Lower lobe of right lung (tissue), 2 donors: ENCODE results near the gene CHODL. TPM values are rescaled to one million over a fixed set of nuclear protein-coding genes. Genes with fewer than 3 reads are reported as not detected.

ENCODE experiments used
- ATAC-seq, 2 donors: fragments of 200-7000 bp; cut with Tn5 transposase; one replicate each; pipeline ENCODE4 v1.9.1; 2020 to 2022; ENCODE audit warnings: mild to moderate bottlenecking in 2 of 2, moderate library complexity in 2 of 2
- DNase-seq: peaks from one replicate; pipeline ENCODE4 v3.0.0-alpha.2; 2020
- H3K27ac ChIP-seq: fragments of 200-600 bp; one replicate; pipeline ENCODE4 v1.8.0; 2022
- H3K27me3 ChIP-seq: fragments of 200-600 bp; one replicate; pipeline ENCODE4 v1.8.0; 2022; ENCODE audit warnings: low read depth
- H3K36me3 ChIP-seq: fragments of 200-600 bp; one replicate; pipeline ENCODE4 v1.8.0; 2022; ENCODE audit warnings: mild to moderate bottlenecking
- H3K4me1 ChIP-seq: fragments of 200-600 bp; one replicate; pipeline ENCODE4 v1.8.0; 2022
- H3K4me3 ChIP-seq: fragments of 200-600 bp; one replicate; pipeline ENCODE4 v1.8.0; 2022; ENCODE audit warnings: mild to moderate bottlenecking
- H3K9me3 ChIP-seq: fragments of 200-600 bp; one replicate; pipeline ENCODE4 v1.8.0; 2022
- intact Hi-C: fragments of 100-400 bp; cut with DNase I; formaldehyde crosslinking; loops from one replicate; pipeline ENCODE4 v1.11.0; 2022
- total RNA-seq: library from RNA; stranded (reverse); fragmentation: NEBNext Ultra II Directional; extraction: Animal tissue kit (Norgen Biotek cat#: 25700); gene quantifications from one replicate; pipeline ENCODE4 v1.2.1, GENCODE V29; 2021
- TF ChIP-seq, protein P1 (sequence below): fragments of 200-600 bp; IDR thresholded peaks from one replicate; pipeline ENCODE4 v1.8.0; 2022; ENCODE audit warnings: antibody characterized with exemption, mild to moderate bottlenecking
- donor health status: DM: no; HTN: yes; CAD: no; lungs with severe emphysema.

Gene CHODL
- total RNA-seq, 1 donor from 2014 or later, result not detected

DNA sequence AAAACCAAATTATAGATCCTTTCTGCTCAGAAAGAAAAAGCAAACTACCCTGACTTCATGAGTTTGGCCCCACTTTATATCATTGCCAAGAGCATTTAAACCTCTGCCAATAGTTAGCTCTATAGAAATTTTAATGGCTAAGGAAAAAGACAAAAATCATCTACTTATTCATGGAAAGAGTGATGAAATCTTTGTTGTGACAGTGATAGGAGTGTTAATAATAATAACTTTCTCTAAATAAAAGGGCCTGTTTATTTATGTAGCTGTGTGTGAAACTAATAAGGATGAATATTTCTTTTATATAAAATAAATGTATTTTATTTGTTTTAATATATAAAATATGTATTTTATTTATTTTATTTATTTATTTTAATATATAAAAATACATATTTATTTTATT, 6.4 kb downstream of the CHODL start:
- Histone ChIP-seq H3K4me3 (no peak overlapping the region), H3K36me3 (no peaks in the 10 kb centered on the region), H3K27me3 (no peaks in the 10 kb centered on the region), H3K27ac (no peak overlapping the region), H3K4me1 (no peaks in the 10 kb centered on the region), H3K9me3 (no peaks in the 10 kb centered on the region)
- DNase-seq, result no peak
- TF ChIP-seq, protein P1, sequence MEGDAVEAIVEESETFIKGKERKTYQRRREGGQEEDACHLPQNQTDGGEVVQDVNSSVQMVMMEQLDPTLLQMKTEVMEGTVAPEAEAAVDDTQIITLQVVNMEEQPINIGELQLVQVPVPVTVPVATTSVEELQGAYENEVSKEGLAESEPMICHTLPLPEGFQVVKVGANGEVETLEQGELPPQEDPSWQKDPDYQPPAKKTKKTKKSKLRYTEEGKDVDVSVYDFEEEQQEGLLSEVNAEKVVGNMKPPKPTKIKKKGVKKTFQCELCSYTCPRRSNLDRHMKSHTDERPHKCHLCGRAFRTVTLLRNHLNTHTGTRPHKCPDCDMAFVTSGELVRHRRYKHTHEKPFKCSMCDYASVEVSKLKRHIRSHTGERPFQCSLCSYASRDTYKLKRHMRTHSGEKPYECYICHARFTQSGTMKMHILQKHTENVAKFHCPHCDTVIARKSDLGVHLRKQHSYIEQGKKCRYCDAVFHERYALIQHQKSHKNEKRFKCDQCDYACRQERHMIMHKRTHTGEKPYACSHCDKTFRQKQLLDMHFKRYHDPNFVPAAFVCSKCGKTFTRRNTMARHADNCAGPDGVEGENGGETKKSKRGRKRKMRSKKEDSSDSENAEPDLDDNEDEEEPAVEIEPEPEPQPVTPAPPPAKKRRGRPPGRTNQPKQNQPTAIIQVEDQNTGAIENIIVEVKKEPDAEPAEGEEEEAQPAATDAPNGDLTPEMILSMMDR, result no peak
- no peak for ATAC-seq
- intact Hi-C loops, result no loop called here

DNA sequence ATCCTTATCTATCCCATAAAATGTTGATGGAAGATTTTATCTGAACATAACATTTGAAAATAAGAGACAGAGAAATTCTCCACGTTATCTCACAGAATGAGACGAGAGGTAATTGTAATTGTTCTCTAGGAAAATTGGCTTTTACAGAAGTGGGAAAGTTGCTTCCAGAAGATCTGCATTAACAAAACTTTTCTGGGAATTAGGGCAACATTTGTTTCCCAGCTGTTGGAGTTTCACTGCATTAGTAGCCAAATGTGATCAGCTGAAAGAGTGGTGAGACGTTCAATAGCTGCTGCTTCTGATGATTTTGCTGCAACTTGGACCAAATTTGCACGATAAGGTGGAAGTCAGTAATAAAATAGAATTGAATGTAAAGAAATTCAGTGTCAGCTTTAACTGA, 7.6 kb downstream of the CHODL start:
- no peak overlapping the region for H3K27ac ChIP-seq
- DNase-seq, result no peak

DNA sequence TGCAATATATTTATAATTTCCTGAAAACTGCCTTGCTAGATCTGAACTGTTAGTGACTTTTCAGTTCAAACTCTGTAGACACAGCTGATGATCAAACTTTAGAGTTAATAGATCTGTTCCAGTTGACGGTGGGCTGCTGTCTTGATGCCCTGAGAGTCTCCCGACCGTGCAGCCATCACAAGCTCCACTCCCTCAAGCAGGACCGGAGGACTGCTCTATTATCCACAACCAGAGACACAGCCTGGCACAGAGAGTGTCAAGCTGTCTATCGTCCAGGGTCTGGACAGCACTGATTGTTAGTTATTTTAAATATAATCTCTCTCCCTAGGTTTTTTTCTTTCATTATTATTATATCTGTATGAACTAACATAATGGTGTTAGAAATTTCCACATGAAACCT, 8.0 kb downstream of the CHODL start:
- TF ChIP-seq, protein P1, result no peak
- Histone ChIP-seq H3K27ac (no peak overlapping the region), H3K4me3 (no peak overlapping the region), H3K36me3 (no peaks in the 10 kb centered on the region), H3K9me3 (no peaks in the 10 kb centered on the region), H3K27me3 (no peaks in the 10 kb centered on the region), H3K4me1 (no peaks in the 10 kb centered on the region)
- intact Hi-C loops, result no loop called here
- no peak for ATAC-seq
- DNase-seq, result no peak

More for the DNA sequence above, 7.6 kb downstream of the CHODL start:
- Histone ChIP-seq H3K4me3 (no peak overlapping the region), H3K4me1 (no peaks in the 10 kb centered on the region), H3K36me3 (no peaks in the 10 kb centered on the region), H3K27me3 (no peaks in the 10 kb centered on the region), H3K9me3 (no peaks in the 10 kb centered on the region)
- TF ChIP-seq, protein P1, result no peak
- ATAC-seq, result no peak
- intact Hi-C loops, result no loop called here

DNA sequence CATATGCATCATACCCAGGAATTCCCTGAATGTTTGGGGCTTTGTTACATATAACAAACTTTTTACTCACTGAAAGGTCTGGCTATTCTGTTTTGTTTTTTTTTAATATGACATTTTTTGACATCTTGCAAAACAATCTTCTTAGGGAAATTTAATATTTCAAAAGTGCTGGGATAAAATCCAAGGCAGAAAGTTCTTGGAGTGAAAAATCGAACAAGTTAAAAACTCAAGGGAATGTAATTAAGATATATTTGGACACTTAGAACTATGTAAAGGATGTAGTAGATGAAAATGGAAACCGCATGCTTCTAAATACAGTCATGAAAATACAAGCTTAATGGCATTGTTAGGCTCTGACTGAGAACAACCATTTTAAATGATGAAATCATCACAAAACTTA, 8.6 kb downstream of the CHODL start:
- ATAC-seq (no peak), DNase-seq (no peak)
- intact Hi-C loops, result no loop called here
- Histone ChIP-seq H3K36me3 (no peaks in the 10 kb centered on the region), H3K4me3 (no peak overlapping the region), H3K9me3 (no peaks in the 10 kb centered on the region), H3K4me1 (no peaks in the 10 kb centered on the region), H3K27me3 (no peaks in the 10 kb centered on the region), H3K27ac (no peak overlapping the region)
- TF ChIP-seq, protein P1, result no peak

DNA sequence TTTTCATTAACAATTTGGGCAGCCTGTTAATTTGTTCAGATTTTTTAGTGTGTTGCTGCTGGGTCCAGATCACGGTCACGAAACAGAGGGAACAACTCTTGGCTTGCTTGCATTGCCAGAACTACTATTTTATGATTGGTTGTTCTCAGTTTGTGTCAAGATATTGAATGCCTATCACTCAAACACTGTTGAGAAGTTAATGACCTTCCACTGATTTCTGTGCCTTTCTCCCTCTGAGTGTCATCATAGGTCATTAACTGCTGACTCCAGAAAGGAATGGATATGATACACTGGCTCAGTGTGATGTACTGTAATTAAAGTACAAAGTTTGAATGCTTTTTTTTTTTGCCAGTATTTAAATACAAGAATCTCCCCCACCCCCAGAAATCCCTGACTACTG, 9.2 kb downstream of the CHODL start:
- intact Hi-C loops, result no loop called here
- Histone ChIP-seq H3K4me3 (no peak overlapping the region), H3K9me3 (no peaks in the 10 kb centered on the region), H3K27ac (no peak overlapping the region), H3K36me3 (no peaks in the 10 kb centered on the region), H3K27me3 (no peaks in the 10 kb centered on the region), H3K4me1 (no peaks in the 10 kb centered on the region)
- DNase-seq (no peak), ATAC-seq (no peak)
- TF ChIP-seq, protein P1, result no peak

DNA sequence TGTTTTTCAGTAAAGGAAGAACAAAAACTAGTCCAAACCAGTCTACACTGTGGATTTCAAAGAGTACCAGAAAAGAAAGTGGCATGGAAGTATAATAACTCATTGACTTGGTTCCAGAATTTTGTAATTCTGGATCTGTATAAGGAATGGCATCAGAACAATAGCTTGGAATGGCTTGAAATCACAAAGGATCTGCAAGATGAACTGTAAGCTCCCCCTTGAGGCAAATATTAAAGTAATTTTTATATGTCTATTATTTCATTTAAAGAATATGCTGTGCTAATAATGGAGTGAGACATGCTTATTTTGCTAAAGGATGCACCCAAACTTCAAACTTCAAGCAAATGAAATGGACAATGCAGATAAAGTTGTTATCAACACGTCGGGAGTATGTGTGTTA, 21.3 kb downstream of the CHODL start:
- intact Hi-C loops, result no loop called here
- DNase-seq (no peak), ATAC-seq (no peak)
- no peaks in the 10 kb centered on the region for H3K36me3 ChIP-seq
- TF ChIP-seq, protein P1, result no peak
- H3K27me3 ChIP-seq, result no peaks in the 10 kb centered on the region
- H3K9me3 ChIP-seq, result no peaks in the 10 kb centered on the region
- no peak overlapping the region for H3K4me3 ChIP-seq
- no peak overlapping the region for H3K27ac ChIP-seq
- no peaks in the 10 kb centered on the region for H3K4me1 ChIP-seq
